HG03103 (cell line): ENCODE measurements around the gene ARHGEF39.
"Not testable (repeated sequence)": the region's sequence is repeated elsewhere in the genome, so short reads cannot be mapped to it uniquely, and the experiment has no call there.

ENCODE experiments used
- ATAC-seq: cut with Tn5 transposase; IDR thresholded peaks from one replicate; pipeline ENCODE4 v1.9.1; 2021; ENCODE audit warnings: low read depth; ENCODE audit not compliant: unreplicated experiment

ARHGEF39 gene

GRCh38 chr9:35628389-35628991 is 36.5 kb downstream of the ARHGEF39 start:
- ATAC-seq: no peak

GRCh38 chr9:35627575-35627974 is 37.4 kb downstream of the ARHGEF39 start:
- no peak for ATAC-seq

GRCh38 chr9:35619800-35620158 is 45.2 kb downstream of the ARHGEF39 start:
- no peak for ATAC-seq

- no peak for ATAC-seq
Observed at GRCh38 chr9:35618854-35619799, 45.9 kb downstream of the ARHGEF39 start.

- ATAC-seq: no peak
Observed at GRCh38 chr9:35618325-35618727, 46.7 kb downstream of the ARHGEF39 start, which contains the start of gene CD72. Gene CD72, minus strand, starts transcription at chr9:35618413. Its CDS starts 110 bp downstream, at chr9:35618303.

- ATAC-seq: no peak
Observed at GRCh38 chr9:35617548-35617947, 47.4 kb downstream of the ARHGEF39 start.

GRCh38 chr9:35616681-35617459 is 48.1 kb downstream of the ARHGEF39 start:
- no peak for ATAC-seq

GRCh38 chr9:35615981-35616680 is 48.9 kb downstream of the ARHGEF39 start:
- no peak for ATAC-seq

- no peak for ATAC-seq
Observed at GRCh38 chr9:35612843-35613242, 52.2 kb downstream of the ARHGEF39 start.

- not testable (repeated sequence) for ATAC-seq
Observed at GRCh38 chr9:35612066-35612465, 52.9 kb downstream of the ARHGEF39 start.

- ATAC-seq: no peak
Observed at GRCh38 chr9:35611230-35611797, 53.7 kb downstream of the ARHGEF39 start.

GRCh38 chr9:35609820-35610163 is 55.2 kb downstream of the ARHGEF39 start:
- no peak for ATAC-seq
